GM19395 (cell line): ENCODE results near the gene C1QTNF12.

Experiments
- ATAC-seq: cut with Tn5 transposase; IDR thresholded peaks from one replicate; pipeline ENCODE4 v1.9.1; 2021; ENCODE audit warnings: mild to moderate bottlenecking, moderate library complexity; ENCODE audit not compliant: unreplicated experiment

Gene C1QTNF12

DNA sequence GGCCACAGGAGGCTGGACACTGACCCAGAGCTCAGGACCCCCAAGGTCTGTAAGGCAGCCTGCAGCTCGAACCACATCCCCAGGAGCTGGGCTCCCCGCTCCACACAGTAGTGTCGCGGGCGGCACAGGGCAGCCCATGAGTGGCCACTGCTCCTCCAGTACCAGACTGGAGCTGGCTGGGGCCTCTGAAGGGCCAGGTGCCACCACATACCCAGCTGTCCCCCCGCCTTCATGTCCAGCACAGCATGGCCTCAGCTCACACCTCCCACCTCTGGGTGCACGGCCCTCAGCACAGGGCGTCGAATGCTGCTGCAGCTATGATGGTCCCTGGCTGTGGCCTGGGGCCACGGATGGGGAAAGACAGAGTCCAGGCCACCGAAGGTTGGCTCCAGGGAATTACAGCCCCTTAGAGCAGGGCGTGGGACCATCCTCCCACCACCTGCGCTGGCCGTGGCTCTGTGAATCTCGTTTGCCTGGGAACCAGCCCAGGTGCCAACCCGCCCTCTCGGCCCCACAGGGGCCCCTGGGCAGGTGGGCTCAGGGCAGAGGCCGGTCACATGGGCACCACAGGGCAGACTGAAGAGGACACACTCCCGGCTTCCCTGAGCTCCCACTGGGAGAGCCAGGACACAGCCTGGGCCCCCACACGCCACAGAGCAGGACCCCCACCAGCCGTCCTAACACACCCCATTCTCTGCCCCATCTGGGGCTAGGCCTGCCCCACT lies 30.5 kb downstream of the C1QTNF12 start:
- ATAC-seq: no peak

DNA sequence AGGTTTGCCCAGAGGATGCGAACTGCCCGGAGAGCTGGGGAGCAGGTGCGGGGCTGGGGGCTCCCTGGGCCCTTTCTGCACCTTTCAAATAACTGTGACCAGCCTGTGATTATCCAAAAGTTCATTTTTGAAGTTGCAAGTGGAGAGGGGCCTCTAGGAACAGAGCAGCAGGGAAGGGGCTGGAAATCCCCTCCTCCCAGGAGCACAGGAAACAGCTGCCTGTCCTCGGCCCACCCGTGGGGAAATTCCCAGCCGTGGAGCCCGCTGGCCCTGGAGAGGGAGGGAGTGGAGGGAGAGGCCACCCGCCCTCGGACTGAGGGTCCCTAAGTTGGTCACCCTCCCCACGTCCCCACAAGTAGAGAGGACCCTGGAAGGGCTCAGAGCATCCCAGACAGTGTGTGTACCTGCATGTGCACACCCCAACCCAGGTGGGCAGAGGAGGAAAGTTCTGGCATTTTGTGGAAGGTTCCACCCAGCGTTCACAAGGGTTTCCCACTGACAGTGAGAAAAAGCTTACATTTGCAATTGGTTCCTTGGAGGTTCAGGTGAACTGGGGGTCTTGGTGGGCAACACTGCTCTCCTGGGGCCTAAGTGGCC lies 31.3 kb downstream of the C1QTNF12 start:
- no peak for ATAC-seq

DNA sequence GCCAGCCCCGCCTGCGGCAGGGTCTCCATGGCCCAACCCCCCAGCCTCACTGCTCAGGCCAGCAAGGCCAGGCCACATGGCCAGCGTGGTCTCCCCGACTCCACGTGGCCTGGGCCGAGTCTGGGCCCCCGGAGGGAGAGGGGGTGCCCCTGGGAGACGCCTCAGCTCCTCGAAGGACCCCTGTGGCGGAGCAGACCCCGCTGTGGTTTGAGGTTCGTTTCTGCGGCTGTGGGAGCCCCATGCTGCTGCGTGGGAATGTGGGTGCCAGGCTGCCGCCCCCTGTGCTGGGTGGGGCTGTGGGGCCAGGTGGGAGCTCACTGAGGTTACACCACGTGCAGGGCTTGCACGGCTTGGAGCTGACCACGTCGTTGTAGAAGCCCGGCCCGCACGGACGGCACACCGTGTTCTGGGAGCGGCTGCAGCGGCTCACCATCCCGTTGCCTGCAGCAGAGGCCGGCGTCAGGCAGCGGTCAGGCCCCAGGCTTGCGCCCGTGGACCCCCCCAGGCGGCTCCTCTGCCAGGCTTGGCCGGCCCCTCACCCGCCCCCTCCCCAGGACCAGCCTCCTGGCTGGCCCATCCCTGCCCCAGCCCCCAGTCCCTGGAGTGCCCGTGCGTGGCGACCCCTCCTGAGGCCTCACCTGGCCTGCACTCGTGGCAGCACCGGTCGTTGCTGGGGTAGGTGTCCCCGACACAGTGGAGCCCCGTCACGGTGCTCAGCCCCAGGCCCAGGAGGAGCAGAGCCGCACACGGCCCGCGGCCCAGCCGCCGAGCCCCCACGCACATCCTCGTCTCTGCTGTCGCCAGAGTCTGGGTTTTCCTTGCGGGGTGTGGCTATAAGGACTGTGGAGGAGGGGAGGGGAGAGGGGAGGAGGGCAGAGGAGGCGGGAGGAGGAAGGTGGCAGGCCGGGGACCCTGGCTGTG lies 32.9 kb downstream of the C1QTNF12 start, which contains the start of gene TNFRSF4:
TNFRSF4 (minus strand) TSS at position 809 of the 921 bp plus-strand sequence; CDS start at position 783, 26 bp downstream.
- ATAC-seq: no peak

DNA sequence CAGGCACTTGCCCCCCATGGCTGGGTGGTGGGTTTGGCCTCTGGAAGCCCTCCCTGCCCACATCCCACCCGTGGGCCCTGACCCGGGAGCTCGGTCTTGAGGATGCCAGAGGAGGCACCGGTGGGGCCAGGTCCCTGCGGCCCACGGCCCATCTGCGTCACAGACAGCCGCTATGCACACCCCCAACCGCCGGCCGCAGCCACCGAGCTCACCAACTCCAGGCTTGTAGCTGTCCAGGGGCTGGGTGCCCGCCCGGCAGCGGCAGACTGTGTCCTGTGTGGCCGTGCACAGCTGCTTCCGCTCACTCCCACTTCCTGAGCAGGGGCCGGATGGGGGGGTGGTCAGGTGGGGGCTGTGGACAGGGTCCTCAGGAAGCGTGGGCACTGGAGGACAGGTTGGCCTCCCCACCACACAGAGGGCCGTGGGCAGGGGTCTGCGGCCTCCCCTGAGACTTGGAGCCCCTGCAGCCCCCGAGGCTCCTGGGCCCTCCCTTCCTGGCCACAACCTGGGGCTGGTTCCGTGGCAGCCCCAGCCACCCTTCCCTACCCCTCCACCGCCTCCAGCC lies 33.7 kb downstream of the C1QTNF12 start:
- ATAC-seq: no peak

DNA sequence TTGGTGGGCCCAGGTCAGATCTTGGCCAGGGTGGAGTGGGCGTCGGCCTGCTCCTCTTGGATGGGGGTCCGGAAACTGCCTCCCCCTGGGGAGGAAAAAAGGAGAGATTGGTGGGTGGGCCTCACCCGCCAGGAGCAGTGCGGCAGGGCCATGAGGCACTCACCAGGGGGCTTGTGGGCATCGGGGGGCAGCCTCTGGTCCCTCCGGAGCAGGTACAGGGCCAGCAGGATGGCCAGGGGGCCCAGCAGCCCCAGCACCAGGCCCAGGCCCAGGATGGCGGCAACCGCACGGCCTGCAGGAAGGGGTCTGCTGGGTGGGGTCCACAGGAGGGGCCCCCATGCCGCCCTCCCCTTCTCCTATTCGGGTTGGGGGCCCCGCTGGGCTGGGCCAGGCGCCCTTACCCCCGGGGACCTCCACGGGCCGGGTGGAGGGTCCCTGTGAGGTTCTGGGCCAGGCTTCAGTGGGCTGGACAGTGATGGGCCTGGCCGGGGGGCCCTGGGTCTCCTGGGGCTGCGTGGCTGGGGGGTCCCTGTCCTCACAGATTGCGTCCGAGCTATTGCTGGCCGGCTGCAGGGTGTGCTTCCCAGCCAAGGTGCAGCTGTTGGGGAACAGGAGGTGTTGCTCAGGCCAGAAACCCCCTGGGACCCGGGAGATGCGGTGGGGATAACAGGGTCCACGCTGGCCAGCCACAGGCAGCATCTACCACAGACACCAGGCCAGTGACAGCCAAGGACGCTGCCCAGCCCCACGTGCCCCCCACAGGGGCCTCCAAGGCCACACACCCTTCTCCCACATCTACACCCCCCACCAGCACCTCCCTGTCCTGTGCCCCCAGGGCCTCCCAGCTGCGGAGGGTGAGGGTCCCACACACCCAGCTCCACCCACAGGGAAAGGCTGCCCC lies 34.7 kb downstream of the C1QTNF12 start:
- ATAC-seq: no peak

DNA sequence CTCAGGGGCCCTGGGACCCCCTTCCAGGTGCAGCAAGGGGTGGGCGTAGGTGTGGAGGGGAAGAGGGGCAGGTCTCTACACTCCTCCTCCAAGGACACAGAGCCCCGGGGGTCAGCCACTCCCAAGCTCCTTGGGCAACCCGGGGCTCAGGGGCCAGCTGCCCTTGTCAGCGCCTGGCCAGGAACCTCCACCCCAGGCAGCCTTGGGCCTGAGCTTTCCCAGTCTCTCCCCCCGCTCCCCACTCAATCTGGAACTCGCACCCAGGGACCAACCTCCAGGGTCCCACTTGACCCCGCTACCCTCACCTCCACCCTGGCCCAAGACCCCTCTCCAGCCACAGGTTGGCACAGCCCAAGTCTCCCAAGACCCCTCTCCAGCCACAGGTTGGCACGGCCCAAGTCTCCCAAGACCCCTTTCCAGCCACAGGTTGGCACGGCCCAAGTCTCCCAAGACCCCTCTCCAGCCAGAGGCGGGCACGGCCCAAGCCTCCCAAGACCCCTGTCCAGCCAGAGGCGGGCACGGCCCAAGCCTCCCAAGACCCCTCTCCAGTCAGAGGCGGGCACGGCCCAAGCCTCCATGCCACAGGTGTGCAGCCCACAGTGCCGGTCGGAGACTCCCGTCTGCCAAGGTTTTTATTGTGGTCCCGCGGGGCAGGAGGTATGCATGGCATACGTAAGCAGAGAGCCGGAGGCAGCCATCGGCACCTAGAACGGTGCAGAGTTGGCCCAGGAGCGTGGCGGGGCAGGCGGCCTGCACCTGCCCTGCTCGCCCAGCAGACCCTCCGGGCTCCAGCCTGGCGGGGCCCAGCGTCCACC lies 35.6 kb downstream of the C1QTNF12 start:
- ATAC-seq: no peak

DNA sequence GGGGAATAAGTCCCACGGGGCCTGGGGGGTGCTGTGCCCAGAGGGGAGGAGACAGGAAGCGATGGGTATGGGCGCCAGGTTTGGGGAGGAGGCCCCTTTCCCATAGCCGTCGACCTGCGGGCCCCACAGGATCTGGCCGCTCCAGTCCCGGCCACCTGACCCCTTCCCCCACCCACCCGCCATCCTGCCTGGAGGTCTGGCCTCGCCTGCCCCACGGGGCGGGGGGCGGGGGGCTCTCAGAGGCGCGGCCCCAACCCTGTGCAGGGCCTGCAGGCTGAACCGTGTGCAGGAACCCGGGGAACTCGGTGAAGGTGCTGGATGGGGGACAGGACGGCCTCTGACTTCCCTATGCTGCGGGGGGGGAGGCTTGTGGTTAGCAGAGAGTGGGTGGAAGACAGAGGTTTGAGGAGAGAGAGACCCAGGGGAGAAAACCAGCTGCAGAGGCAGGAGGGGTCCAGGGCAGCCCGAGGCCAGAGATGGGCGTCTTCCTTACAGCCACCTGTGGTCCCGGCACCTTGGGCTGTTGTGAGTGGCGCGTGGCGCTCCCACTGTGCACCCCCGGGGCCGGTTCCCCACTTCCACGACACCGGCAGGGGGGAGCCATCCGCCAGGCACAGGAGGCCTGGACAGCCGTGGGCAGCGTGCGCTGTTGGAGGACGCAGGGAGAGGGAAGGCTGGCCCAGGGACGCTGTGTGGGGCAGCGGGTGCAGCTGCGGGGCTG lies 37.6 kb downstream of the C1QTNF12 start:
- ATAC-seq: no peak

DNA sequence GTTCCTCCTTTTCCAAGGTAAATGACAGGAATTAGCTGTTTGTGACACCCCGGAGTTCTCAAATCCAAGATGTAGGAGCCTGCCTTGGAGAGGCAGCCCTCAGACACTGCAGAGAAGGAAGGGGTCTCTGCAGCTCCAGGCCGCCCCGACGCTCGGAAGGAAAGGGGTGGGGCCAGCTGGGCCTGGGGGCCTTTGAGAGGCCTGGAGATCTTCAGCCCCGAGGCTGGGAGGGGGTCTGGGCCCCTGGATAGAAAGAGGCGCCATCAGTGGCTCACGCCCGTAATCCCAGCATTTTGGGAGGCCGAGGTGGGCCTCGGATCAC lies 39.0 kb downstream of the C1QTNF12 start:
- ATAC-seq: no peak

DNA sequence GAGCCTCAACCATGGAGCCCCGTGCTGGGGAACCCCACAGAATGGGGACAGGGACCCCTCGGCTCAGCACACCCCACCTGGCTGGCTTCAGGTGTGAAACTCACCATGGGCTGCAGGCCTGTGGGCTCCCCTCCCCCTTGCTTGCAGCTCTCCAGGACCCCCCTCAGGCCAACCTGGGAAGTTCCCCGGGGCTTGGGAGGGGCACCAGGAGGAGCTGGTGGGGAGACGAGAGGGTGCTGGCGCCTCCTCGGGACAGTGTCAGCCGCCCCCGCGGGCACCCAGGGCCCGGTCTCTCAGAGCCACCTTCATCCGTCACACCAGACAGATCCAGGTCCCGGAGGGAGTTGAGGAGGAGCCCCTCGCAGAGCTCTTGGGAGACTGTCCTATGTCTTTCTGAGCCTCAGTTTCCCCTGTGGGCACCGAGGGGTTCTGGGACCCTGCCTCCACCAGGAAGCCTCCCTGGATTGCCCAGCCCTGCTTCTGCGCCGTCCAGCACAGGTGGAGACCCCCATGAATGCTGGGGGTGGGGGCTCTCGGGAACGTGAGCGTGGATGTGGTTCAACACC lies 39.5 kb downstream of the C1QTNF12 start:
- no peak for ATAC-seq

DNA sequence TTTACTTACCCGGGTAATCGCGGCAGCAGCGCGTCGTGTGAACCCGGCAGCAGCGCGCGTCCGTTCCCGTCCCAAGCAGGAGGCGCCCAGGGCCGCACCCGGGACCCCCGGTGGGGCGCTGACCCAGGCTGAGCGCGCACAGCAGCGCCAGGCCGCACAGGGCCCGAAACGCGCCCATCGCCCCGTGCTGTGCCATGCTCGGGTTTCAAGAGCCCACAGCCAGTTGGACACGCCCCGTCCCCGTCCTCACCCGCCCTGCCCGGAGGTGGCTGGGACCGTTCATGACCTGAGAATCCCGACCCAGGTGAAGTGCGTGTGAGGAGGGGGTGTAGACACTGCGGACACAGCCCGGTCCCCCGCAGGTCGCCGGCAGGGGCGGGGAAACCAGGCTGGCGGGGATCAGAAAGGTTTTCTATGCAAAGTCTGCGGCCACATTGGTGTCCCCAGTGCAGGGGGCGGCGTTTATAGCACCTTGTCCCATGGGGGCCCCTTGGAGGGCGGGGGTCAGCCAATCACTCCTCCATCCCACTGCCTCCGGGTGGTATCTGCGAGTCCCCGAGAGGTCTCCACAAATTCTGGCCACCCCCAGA lies 40.1 kb downstream of the C1QTNF12 start, which contains the start of gene TNFRSF18:
TNFRSF18 (minus strand) TSS at position 217 of the 590 bp plus-strand sequence; CDS start at position 196, 21 bp downstream.
- no peak for ATAC-seq

DNA sequence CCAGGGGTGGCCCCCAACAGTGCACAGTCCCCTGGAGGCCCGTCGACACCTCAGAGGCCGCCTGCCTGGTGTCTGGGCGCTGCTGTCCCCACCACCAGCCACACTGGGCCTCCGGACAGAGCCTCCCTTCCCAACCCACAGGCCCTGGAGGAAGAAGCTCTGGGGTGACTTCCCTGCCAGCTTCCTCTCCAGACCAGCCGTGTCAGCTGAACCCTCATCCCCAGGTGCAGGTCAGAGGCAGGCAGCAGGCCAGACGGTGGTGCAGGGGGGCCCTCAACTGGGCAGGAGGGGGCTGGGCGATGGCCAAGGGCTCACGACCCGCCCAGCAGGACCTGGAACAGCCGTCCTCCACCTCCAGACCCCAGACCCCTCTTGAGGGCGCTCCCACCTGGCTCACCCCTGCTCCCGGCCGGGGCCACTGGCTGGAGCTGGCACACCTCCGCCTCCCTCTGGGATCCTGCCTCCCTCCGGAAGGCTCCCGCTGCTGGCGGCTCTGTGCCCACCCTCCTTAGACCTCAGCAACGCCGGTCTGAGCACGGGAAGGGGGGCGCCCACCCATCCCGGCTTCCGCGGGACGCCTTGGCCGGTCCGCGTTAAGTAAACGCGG lies 40.6 kb downstream of the C1QTNF12 start:
- no peak for ATAC-seq

DNA sequence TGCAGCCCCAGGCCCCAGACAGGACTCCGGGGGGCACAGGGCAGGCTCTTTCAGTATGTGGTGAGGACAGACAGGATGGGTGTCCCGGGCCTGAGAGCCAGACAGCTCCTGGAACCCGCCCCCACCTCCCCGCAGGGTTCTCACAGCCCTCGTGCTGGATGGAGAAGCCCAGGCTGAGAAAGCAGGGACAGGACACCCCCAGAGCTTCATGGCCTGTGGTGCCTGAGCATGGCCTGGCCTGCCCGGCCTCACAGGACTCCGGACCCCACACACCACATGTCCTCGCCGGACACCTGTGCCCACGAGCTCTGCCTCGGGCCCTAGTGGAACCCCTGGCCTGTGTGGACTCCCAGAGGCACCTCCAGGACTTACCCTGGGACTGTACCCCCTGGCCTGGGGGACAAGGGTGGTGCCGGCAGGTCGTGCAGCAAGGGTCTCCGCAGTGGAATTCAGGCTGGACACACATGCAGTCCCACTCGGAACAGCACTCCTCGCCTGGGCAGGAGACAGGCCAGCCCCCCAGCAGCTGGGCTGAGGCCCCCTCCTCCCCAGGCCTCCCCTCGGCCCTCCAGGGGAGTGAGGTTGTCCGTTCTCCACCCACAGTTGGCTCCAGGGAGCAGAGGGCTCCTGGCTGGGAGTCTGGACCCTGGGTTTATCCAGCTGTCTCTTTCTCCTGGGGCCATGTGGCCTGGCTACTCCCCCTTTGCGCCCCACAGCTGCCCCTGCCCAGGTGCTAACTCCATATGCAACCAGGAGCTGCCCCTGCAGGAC lies 41.3 kb downstream of the C1QTNF12 start:
- ATAC-seq: no peak

DNA sequence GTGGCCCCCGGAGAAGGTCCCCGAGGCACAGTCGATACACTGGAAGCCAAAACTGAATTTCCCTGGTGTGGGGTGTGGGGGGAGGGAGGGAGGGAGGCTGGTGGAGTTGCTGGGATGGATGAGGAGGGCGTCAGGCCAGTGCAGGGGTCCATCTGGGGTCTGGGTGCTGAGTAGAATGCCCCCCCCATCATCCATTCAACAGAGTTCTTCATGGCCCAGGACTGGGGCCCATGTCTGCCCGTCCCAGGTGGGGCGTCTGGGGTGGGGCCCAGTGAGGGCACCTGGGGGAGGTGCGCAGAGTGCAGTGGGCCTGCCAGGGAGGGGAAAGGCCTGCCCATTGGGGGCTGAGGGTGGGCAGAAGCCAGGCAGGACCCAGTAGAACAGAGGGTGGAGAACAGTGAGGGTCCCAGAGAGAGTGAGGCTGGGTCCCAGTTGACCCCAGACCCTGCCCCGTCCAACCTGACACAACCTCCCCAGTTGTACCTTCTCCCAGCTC lies 42.0 kb downstream of the C1QTNF12 start:
- ATAC-seq: no peak

DNA sequence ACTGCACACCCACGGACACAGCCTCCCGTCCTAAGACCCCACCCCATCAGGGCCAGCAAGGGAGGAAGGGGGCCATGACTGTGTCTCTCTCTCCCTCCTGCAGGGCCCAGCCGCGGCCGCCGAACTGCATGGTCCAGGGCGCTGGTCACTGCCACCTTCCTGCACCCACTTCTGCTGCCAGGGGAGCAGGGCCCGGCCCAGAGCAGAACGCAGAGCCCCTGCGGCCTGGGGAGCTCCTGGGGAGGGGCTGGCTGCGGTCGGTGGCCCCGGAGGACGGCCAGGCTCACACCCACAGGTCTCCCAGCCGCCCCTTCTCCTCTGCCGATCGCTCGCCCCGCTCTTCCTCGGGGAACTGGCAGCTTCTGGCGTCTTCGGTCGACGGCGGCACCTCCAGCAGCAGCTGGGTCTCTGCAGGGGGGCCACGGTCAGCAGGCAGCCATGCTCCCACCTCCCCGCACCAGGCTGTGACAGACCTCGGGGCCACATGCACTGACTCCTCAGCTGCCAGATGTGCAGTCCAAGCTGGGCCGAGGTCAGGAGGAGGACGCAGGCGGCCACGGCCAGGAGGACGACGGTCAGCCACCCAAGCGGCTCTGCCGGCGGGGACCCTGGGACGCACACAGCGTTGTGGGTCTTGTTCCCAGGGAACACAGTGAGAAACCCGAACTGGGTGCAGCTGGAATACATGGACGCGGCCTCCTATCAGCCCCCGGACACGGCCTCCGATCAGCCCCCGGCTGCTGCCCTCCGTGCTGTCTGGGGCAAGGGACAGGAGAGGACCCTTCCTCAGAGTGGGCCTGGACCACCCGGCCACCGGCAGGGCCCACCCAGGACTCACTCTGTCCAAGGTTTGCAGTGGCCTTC lies 42.7 kb downstream of the C1QTNF12 start:
- ATAC-seq: no peak

DNA sequence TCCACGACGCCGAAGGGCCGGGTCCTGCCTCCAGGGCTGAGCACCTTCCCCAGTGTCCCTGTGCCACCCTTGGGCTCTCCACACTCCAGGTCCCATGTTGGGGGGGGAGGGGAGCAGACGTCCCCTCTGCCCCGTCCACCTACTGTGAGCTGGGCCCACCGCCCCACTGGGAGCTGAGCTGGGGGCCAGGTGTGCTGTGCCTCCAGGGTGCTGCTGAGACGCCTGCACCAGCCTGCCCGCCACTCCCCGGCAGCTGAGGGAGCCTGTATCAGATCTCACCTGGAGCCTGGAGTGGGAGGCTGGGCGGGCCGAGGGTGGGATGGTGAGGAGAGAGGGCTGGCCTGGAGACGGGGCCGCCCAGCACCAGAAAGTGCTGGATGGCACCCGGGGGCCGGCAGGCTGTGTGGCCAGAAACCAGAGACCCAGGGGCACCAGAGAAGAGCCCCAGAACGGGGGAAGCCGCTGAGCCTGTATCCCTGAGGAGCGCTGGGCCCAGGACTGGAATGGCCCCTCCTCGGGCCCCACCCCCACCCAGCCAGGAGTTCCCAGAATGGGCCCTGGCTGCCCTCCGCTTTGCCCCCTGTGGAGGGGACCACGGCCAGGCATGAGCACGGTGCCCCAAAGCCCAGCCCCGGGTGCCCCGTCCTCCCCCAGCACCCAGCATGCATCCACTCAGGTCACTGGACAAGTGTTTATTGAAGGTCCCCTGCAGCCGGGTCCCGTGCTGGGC lies 43.5 kb downstream of the C1QTNF12 start:
- no peak for ATAC-seq
